Measurements from ENCODE around the gene CAST. TPM values are rescaled to one million over a fixed set of nuclear protein-coding genes. Genes with fewer than 3 reads are reported as not detected.

The CAST gene
- total RNA-seq, 1 experiment from 2014 or later: 395 TPM

- Mint-ChIP-seq H3K4me1 (ENCODE audit: low read depth, unreplicated experiment) (peaks cover 7% of the 10 kb centered on the region), H3K27ac (ENCODE audit: unreplicated experiment) (no peak overlapping the region), H3K36me3 (ENCODE audit: insufficient read depth, unreplicated experiment) (peaks cover 64% of the 10 kb centered on the region)
Measured at GRCh38 chr5:96741106-96741505, 78.9 kb downstream of the CAST start.

GRCh38 chr5:96741891-96742309, 79.7 kb downstream of the CAST start:
- no peak for TF ChIP-seq CTCF (IDR thresholded peaks at IDR 0.05; ENCODE audit: unreplicated experiment)
- intact Hi-C loops (cut with micrococcal nuclease; ENCODE audit: unreplicated experiment): loop anchor here (10.0 kb wide), 1 partner anchor 397 kb away; no protein-coding TSS in a partner anchor
- CTCF ChIA-PET: interaction anchor here (0.7 to 1.3 kb wide), 3 partner anchors 11 to 1492 kb away, joined by 3 to 5 read pairs (median 3); no protein-coding TSS in a partner anchor
- BruUV-seq (replicated peaks): no TSS peak
- H3K27me3 Mint-ChIP-seq (ENCODE audit: unreplicated experiment): no peaks in the 10 kb centered on the region
- no peak overlapping the region for H3K4me3 Mint-ChIP-seq (ENCODE audit: low read depth, unreplicated experiment)
- no peaks in the 10 kb centered on the region for H3K9me3 Mint-ChIP-seq (ENCODE audit: low read depth, unreplicated experiment)
- peaks cover 7% of the 10 kb centered on the region for H3K4me1 Mint-ChIP-seq (ENCODE audit: low read depth, unreplicated experiment)
- no peak overlapping the region for H3K27ac Mint-ChIP-seq (ENCODE audit: unreplicated experiment)
- DNase-seq: no peak
- H3K36me3 Mint-ChIP-seq (ENCODE audit: insufficient read depth, unreplicated experiment): peaks cover 62% of the 10 kb centered on the region

More at GRCh38 chr5:96741106-96741505, 78.9 kb downstream of the CAST start:
- intact Hi-C loops (cut with micrococcal nuclease; ENCODE audit: unreplicated experiment): loop anchor here (10.0 kb wide), 1 partner anchor 396 kb away; no protein-coding TSS in a partner anchor
- TF ChIP-seq CTCF (IDR thresholded peaks at IDR 0.05; ENCODE audit: unreplicated experiment): no peak
- H3K4me3 Mint-ChIP-seq (ENCODE audit: low read depth, unreplicated experiment): no peak overlapping the region
- H3K9me3 Mint-ChIP-seq (ENCODE audit: low read depth, unreplicated experiment): no peaks in the 10 kb centered on the region
- CTCF ChIA-PET: interaction anchor here (1.1 kb wide), 1 partner anchor 11 kb away, joined by 3 read pairs; no protein-coding TSS in a partner anchor
- no peak for DNase-seq
- no TSS peak for BruUV-seq (replicated peaks)
- H3K27me3 Mint-ChIP-seq (ENCODE audit: unreplicated experiment): no peaks in the 10 kb centered on the region

GRCh38 chr5:96742538-96742937, 80.4 kb downstream of the CAST start:
- Mint-ChIP-seq H3K27ac (ENCODE audit: unreplicated experiment) (no peak overlapping the region), H3K27me3 (ENCODE audit: unreplicated experiment) (no peaks in the 10 kb centered on the region), H3K36me3 (ENCODE audit: insufficient read depth, unreplicated experiment) (peaks cover 60% of the 10 kb centered on the region), H3K9me3 (ENCODE audit: low read depth, unreplicated experiment) (no peaks in the 10 kb centered on the region), H3K4me3 (ENCODE audit: low read depth, unreplicated experiment) (no peak overlapping the region), H3K4me1 (ENCODE audit: low read depth, unreplicated experiment) (peaks cover 7% of the 10 kb centered on the region)
- DNase-seq: no peak
- no peak for TF ChIP-seq CTCF (IDR thresholded peaks at IDR 0.05; ENCODE audit: unreplicated experiment)
- BruUV-seq (replicated peaks): no TSS peak
- intact Hi-C loops (cut with micrococcal nuclease; ENCODE audit: unreplicated experiment): loop anchor here (10.0 kb wide), 1 partner anchor 398 kb away; no protein-coding TSS in a partner anchor
- CTCF ChIA-PET: interaction anchor here (1.3 to 1.5 kb wide), 2 partner anchors 10 to 128 kb away, joined by 4 to 5 read pairs; no protein-coding TSS in a partner anchor

GRCh38 chr5:96743065-96743768, 81.0 kb downstream of the CAST start:
- CTCF ChIA-PET: interaction anchor here (1.3 to 1.5 kb wide), 2 partner anchors 9 to 129 kb away, joined by 4 to 5 read pairs; no protein-coding TSS in a partner anchor
- H3K36me3 Mint-ChIP-seq (ENCODE audit: insufficient read depth, unreplicated experiment): peaks cover 63% of the 10 kb centered on the region
- intact Hi-C loops (cut with micrococcal nuclease; ENCODE audit: unreplicated experiment): loop anchor here (10.0 kb wide), 1 partner anchor 398 kb away; no protein-coding TSS in a partner anchor
- no TSS peak for BruUV-seq (replicated peaks)
- H3K27ac Mint-ChIP-seq (ENCODE audit: unreplicated experiment): peak overlapping the region; percentile 71
- DNase-seq: no peak
- TF ChIP-seq CTCF (IDR thresholded peaks at IDR 0.05; ENCODE audit: unreplicated experiment): no peak
- H3K4me1 Mint-ChIP-seq (ENCODE audit: low read depth, unreplicated experiment): peaks cover 7% of the 10 kb centered on the region
- no peaks in the 10 kb centered on the region for H3K27me3 Mint-ChIP-seq (ENCODE audit: unreplicated experiment)
- H3K4me3 Mint-ChIP-seq (ENCODE audit: low read depth, unreplicated experiment): no peak overlapping the region
- H3K9me3 Mint-ChIP-seq (ENCODE audit: low read depth, unreplicated experiment): no peaks in the 10 kb centered on the region
